ENCODE measurements around the gene SERPINH1. TPM values are rescaled to one million over a fixed set of nuclear protein-coding genes. Genes with fewer than 3 reads are reported as not detected.

SERPINH1 gene
- total and polyA plus RNA-seq, 2 of the 13 experiments (the other 11 are each of a cell fraction or from before 2014, with no cell fraction given), result 83.6 to 83.8 TPM

DNA sequence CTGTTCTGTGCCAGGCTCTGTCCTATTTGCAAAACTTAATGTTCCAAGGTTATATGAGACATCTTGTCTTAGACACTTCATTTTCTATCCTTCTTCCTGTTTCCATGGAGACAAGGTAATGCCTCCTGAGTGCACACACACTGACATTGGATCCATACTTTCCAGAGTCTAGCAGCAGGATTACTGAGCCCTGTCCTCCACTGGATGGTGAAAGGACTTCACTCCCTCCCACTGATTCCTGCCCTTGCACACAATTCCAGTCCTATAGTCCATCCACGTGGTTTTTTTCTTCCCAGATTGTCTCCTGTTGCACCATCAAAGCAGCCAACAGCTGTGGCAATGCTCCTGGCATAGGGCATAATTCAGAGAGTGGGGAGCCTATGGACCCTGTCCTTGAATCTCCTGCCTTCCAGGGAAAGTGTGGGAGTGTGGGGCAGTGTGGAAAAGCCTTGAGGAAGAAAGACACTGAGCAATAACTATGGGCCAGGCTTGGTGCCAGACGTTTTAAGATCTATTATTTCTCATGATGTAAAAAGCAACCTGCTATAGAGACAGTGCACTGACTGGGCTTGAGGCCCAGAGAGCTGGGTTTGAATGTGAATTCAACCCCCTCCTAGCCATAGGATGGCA is 31.3 kb downstream of the SERPINH1 start:
- no TSS peak for BruUV-seq (replicated peaks)
- POLR2A ChIA-PET, result no interaction called here
- no peak for FAIRE-seq
- no peak for TF ChIP-seq ZNF260 (CRISPR knock-in tag; IDR thresholded peaks at IDR 0.05; ENCODE audit: borderline replicate concordance, low read depth)
- TF ChIP-seq, protein P1, sequence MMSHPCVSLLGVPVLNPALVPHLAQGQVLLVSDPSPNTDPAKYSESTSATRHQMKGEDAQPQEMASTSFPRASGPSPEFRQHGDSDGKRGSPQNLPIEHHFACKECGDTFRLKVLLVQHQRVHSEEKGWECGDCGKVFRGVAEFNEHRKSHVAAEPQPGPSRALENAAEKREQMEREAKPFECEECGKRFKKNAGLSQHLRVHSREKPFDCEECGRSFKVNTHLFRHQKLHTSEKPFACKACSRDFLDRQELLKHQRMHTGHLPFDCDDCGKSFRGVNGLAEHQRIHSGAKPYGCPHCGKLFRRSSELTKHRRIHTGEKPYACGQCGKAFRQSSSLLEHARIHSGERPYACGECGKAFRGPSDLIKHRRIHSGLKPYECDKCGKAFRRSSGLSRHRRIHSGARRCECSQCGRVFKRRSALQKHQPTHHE (CRISPR knock-in tag; IDR thresholded peaks at IDR 0.05; ENCODE audit: borderline replicate concordance), result no peak
- TF ChIP-seq RARG (CRISPR knock-in tag; IDR thresholded peaks at IDR 0.05; ENCODE audit: low read depth), result no peak
- TF ChIP-seq FOXO1 (CRISPR knock-in tag; IDR thresholded peaks at IDR 0.05), result no peak
- TF ChIP-seq SP1 (IDR thresholded peaks at IDR 0.05), result no peak
- TF ChIP-seq SP1 (CRISPR knock-in tag; IDR thresholded peaks at IDR 0.05), result no peak
- peak; percentile 74 for TF ChIP-seq CEBPB (IDR thresholded peaks at IDR 0.05; ENCODE audit: borderline replicate concordance, low read depth, low read length)
- TF ChIP-seq, protein P2, sequence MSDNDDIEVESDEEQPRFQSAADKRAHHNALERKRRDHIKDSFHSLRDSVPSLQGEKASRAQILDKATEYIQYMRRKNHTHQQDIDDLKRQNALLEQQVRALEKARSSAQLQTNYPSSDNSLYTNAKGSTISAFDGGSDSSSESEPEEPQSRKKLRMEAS (IDR thresholded peaks at IDR 0.05), result 0 out of 2 replicates have a peak, but pooled peaks have one; percentile 25
- TF ChIP-seq ZNF772 (CRISPR knock-in tag; IDR thresholded peaks at IDR 0.05), result no peak
- peak; percentile 56 for TF ChIP-seq HNF4A (CRISPR knock-in tag; IDR thresholded peaks at IDR 0.05)
- no peak for TF ChIP-seq ZNF720 (CRISPR knock-in tag; IDR thresholded peaks at IDR 0.05)
- TF ChIP-seq, protein P3, sequence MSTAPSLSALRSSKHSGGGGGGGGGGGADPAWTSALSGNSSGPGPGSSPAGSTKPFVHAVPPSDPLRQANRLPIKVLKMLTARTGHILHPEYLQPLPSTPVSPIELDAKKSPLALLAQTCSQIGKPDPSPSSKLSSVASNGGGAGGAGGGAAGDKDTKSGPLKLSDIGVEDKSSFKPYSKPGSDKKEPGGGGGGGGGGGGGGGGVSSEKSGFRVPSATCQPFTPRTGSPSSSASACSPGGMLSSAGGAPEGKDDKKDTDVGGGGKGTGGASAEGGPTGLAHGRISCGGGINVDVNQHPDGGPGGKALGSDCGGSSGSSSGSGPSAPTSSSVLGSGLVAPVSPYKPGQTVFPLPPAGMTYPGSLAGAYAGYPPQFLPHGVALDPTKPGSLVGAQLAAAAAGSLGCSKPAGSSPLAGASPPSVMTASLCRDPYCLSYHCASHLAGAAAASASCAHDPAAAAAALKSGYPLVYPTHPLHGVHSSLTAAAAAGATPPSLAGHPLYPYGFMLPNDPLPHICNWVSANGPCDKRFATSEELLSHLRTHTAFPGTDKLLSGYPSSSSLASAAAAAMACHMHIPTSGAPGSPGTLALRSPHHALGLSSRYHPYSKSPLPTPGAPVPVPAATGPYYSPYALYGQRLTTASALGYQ (CRISPR knock-in tag; IDR thresholded peaks at IDR 0.05), result no peak
- no peak for TF ChIP-seq BRCA1 (CRISPR knock-in tag; IDR thresholded peaks at IDR 0.05)
- no peak for TF ChIP-seq ZNF530 (CRISPR knock-in tag; IDR thresholded peaks at IDR 0.05; ENCODE audit: low read depth)
- no peak for TF ChIP-seq PHF20 (CRISPR knock-in tag; IDR thresholded peaks at IDR 0.05)
- TF ChIP-seq, protein P4, sequence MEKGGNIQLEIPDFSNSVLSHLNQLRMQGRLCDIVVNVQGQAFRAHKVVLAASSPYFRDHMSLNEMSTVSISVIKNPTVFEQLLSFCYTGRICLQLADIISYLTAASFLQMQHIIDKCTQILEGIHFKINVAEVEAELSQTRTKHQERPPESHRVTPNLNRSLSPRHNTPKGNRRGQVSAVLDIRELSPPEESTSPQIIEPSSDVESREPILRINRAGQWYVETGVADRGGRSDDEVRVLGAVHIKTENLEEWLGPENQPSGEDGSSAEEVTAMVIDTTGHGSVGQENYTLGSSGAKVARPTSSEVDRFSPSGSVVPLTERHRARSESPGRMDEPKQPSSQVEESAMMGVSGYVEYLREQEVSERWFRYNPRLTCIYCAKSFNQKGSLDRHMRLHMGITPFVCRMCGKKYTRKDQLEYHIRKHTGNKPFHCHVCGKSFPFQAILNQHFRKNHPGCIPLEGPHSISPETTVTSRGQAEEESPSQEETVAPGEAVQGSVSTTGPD (CRISPR knock-in tag; IDR thresholded peaks at IDR 0.05), result no peak
- no peak for TF ChIP-seq TBL1XR1 (IDR thresholded peaks at IDR 0.05; ENCODE audit: borderline replicate concordance, low read length, partially characterized antibody)
- no peak for TF ChIP-seq ZFP36L1 (CRISPR knock-in tag; IDR thresholded peaks at IDR 0.05)
- no peak for TF ChIP-seq NCOA5 (CRISPR knock-in tag; IDR thresholded peaks at IDR 0.05)

More for the DNA sequence above, 31.3 kb downstream of the SERPINH1 start:
- CTCF ChIA-PET (ENCODE audit: low intra/inter-chr PET ratio, low total read pairs), result no interaction called here
- DNase-seq (ENCODE audit: low spot score) (peak; percentile 8), ATAC-seq (peak; percentile 68)
- no peak overlapping the region for H3K4me3 ChIP-seq (replicated peaks in 1 of 3; ENCODE audit: insufficient read depth in 1 of 3, low read depth in 2 of 3, low read length in 3 of 3)
- WGBS (ENCODE audit: low lambda C conversion rate), result 0% methylated on average over 2 of the region's 2 CpGs
- no peaks in the 10 kb centered on the region for H3K36me3 ChIP-seq (replicated peaks in 1 of 2; ENCODE audit: control insufficient read depth in 1 of 2, insufficient read depth in 2 of 2, low read length in 2 of 2)
- H3K9me3 ChIP-seq (ENCODE audit: low read length), result no peaks in the 10 kb centered on the region
- no peaks in the 10 kb centered on the region for H4K20me1 ChIP-seq (ENCODE audit: insufficient read depth, low read length)
- H3K4me2 ChIP-seq (ENCODE audit: low read depth, low read length), result no peak overlapping the region
- H3K79me2 ChIP-seq (ENCODE audit: insufficient read depth, low read length), result no peaks in the 10 kb centered on the region
- no peak overlapping the region for H3K9ac ChIP-seq (ENCODE audit: insufficient read depth, low read depth, low read length)
- peaks cover 20% of the 10 kb centered on the region for H3K4me1 ChIP-seq (ENCODE audit: insufficient read depth, low read length)
- intact Hi-C loops (cut with micrococcal nuclease; ENCODE audit: unreplicated experiment) (no loop called here), in situ Hi-C loops (cut with HindIII; ENCODE audit: extremely low pct_ligation_motif_present, low pct_unique_long_range_greater_than_20kb) (no loop called here)
- H3K27me3 ChIP-seq (ENCODE audit: control insufficient read depth in 1 of 2, insufficient read depth in 2 of 2, low read length in 2 of 2), result peaks cover 2 to 6% of the 10 kb centered on the region in 2 experiments; a peak in 3 of 5 replicates
- no peak overlapping the region for H3K27ac ChIP-seq (ENCODE audit: extremely low read length, insufficient read depth, low read length)
- no peak overlapping the region for H2AFZ ChIP-seq (ENCODE audit: low read length)

All from HepG2 (cell line).